Measurements from ENCODE around the gene TMBIM4.

DNA sequence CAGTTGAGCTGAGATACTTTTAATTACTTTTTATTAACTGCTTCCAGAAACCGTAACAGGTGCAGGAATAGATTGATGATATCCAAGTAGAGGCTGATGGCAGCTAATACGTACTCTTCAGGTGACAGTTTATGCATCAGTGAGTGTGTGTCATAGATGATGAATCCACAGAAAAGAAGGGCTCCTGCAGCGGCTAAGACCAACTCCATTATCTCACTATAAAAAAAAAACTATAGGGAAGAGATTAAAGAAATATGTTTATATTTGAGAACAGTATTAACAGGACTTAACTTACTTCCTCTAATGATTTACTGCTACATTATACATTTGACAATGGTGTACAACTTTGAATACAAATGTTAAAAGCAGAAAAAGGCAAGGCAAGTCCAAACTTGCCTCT is 31.9 kb downstream of the TMBIM4 start:
- TF ChIP-seq, protein P1, sequence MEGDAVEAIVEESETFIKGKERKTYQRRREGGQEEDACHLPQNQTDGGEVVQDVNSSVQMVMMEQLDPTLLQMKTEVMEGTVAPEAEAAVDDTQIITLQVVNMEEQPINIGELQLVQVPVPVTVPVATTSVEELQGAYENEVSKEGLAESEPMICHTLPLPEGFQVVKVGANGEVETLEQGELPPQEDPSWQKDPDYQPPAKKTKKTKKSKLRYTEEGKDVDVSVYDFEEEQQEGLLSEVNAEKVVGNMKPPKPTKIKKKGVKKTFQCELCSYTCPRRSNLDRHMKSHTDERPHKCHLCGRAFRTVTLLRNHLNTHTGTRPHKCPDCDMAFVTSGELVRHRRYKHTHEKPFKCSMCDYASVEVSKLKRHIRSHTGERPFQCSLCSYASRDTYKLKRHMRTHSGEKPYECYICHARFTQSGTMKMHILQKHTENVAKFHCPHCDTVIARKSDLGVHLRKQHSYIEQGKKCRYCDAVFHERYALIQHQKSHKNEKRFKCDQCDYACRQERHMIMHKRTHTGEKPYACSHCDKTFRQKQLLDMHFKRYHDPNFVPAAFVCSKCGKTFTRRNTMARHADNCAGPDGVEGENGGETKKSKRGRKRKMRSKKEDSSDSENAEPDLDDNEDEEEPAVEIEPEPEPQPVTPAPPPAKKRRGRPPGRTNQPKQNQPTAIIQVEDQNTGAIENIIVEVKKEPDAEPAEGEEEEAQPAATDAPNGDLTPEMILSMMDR (conservative IDR thresholded peaks at IDR 0.05), result no peak
- no peak for TF ChIP-seq ZFX (IDR thresholded peaks at IDR 0.05)

Measured in C4-2B (cell line).